SW480 (cell line): ENCODE results near the gene WDR47.
A peak's percentile ranks its signal among the peaks of the same experiment; 100 is the strongest.
"Not testable (repeated sequence)": the region's sequence is repeated elsewhere in the genome, so short reads cannot be mapped to it uniquely, and the experiment has no call there.

Experiments
- DNase-seq: peaks from one replicate; pipeline ENCODE4 v3.0.0-alpha.2; 2016; ENCODE audit warnings: low spot score

The WDR47 gene

GRCh38 chr1:109052145-109052544 lies 10.2 kb upstream of the WDR47 start:
- DNase-seq, result not testable (repeated sequence)

- DNase-seq, result no peak
These were observed 8.5 kb upstream of the WDR47 start for GRCh38 chr1:109050228-109050995.

GRCh38 chr1:109048335-109048734 lies 6.4 kb upstream of the WDR47 start:
- no peak for DNase-seq

GRCh38 chr1:109047339-109047738 lies 5.4 kb upstream of the WDR47 start:
- DNase-seq, result no peak

DNA sequence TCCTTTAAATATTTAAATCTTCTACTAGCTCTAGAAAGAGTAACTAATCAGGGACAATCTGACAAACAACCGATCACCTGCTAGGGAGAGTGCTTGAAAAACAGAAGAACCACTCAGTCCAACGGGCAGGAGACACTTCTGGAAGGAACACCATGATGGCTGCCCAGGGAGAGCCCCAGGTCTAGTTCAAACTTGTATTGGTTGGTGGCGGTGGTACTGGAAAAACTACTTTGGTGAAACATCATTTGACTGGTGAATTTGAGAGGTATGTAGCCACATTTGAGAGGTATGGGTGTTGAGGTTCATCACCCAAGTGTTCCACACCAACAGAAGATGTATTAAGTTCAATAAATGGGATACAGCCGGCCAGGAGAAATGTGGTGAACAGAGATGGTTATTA lies 4.8 kb upstream of the WDR47 start:
- DNase-seq, result no peak

- DNase-seq, result no peak
These were observed 3.7 kb upstream of the WDR47 start for GRCh38 chr1:109045595-109045994.

GRCh38 chr1:109040989-109041620 lies 797 bp downstream of the WDR47 start:
- no peak for DNase-seq

DNA sequence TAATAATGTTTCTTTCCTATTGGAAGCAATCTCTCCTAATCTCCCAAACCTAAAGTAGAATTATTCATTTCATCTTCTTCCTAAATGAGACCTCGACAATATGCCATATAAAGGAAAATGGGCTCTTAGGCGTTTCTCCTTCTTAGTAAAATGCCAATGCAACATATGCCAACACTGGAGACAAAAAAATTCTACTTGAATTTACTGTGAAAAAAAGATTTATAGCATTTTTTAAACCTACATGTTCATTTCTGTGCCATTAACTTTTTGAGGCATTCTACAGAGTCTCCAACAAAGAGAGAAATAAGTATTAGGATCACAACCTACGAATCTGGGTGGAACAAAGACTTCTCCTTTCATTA lies 1.3 kb downstream of the WDR47 start:
- no peak for DNase-seq

- DNase-seq, result no peak
These were observed 7.5 kb downstream of the WDR47 start for GRCh38 chr1:109034382-109034781.

DNA sequence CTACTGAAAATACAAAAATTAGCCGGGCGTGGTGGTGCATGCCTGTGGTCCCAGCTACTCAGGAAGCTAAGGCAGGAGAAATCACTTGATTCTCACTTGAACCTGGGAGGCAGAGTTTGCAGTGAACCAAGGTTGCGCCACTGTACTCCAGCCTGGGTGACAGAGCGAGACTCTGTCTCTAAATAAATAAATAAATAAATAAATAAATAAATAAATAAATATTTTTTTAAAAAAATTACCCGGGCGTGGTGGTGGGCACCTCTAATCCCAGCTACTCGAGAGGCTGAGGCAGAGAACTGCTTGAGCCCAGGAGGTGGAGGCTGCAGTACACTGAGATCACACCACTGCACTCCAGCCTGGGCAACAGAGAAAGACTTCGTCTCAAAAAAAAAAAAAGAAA lies 12.4 kb downstream of the WDR47 start:
- not testable (repeated sequence) for DNase-seq

GRCh38 chr1:109027841-109028240 lies 14.1 kb downstream of the WDR47 start:
- DNase-seq, result no peak

DNA sequence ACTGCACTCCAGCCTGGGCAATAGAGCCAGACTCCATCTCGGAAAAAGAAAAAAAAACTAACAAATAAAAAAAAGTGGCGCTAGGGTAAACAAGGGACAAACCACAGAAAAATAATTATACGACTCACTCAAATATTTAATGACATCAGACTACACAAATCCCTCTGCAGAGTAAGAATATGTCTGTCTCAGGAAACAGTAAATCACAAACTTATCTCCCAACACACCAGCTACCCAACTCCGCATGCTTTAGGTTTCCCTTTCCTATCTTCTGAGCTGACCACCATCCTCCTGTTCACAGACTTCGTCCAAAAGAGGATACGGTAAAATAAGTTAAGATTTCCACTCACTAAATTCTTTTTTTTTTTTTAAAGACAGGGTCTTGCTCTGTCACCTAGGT lies 16.2 kb downstream of the WDR47 start:
- DNase-seq, result no peak

GRCh38 chr1:109024646-109025045 lies 17.3 kb downstream of the WDR47 start:
- no peak for DNase-seq

DNA sequence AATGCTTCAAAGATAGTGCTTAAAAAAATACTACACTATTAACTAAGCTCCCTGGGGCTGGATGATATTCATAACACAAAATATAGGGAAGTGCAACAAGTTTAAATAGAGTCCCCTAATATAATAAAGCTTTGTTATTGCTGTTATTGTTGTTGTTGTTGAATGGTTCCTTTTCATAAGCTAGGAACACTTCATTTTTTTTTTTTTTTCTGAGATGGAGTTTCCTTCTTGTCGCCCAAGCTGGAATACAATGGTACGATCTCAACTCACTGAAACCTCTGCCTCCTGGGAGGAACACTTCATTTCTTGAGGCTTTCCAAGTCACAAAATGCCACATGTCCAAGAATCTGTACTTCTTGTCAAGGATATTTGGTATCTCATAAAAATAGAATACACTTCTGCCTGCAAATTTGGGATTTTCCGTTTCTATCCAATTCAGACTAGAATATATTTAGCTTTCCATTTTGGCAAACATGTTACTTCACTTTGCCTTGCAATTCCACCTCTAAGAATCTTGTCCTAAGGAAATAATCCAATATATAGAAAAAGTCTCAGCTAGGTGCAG lies 21.1 kb downstream of the WDR47 start:
- DNase-seq, result no peak

GRCh38 chr1:109017719-109018118 lies 24.2 kb downstream of the WDR47 start:
- not testable (repeated sequence) for DNase-seq

DNA sequence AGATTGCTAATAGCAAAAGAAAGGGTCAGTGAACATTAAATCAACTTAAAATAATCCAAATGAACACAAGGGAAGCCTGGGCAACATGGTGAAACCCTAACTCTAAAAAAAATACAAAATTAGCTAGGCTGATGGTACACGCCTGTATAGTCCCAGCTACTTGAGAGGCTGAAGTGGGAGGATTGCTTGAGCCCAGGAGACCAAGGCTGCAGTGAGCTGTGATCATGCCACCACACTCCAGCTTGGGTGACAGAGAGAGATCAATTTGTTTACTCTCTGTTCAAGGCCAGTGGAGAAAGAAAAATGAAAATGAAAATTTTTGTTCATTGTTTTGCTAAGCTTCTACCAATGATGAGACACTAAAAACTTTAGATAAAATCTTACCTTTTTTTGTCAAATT lies 24.8 kb downstream of the WDR47 start:
- DNase-seq, result no peak

GRCh38 chr1:109011335-109011734 lies 30.6 kb downstream of the WDR47 start:
- no peak for DNase-seq

- peak; percentile 2 for DNase-seq
These were observed 45.3 kb downstream of the WDR47 start for GRCh38 chr1:108996622-108997021.

- no peak for DNase-seq
These were observed 58.8 kb downstream of the WDR47 start for GRCh38 chr1:108983114-108983513.

DNA sequence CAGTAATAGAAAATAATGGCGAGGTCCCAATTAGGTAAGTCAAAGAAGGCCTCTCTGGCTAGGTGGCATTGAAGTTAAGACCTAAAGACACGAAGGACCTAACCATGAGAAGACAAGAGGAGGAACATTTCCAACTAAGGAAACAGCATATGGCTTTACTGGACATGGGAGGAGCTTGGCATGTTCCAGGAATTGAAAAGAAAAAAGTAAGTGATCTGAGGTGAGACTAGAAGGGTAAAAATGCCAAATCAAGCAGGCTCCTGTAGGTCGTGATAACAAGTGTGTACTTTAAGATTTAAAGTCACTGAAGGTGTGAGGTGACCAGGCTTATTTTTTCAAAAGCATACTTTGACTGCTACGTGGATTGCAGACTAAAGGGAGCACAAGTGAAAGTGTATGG lies 65.2 kb downstream of the WDR47 start:
- DNase-seq, result no peak

- no peak for DNase-seq
These were observed 69.0 kb downstream of the WDR47 start for GRCh38 chr1:108972951-108973350.

GRCh38 chr1:108969346-108969745 lies 72.6 kb downstream of the WDR47 start:
- DNase-seq, result no peak

GRCh38 chr1:108963052-108963686 lies 78.7 kb downstream of the WDR47 start, which contains the start of gene CLCC1:
Gene CLCC1, minus strand, starts transcription at chr1:108963484. Its CDS starts 13,047 bp downstream, at chr1:108950437.
- DNase-seq, result peak; percentile 93
